ENCODE data around the gene ANKFN1. TPM values are rescaled to one million over a fixed set of nuclear protein-coding genes. Genes with fewer than 3 reads are reported as not detected.

ANKFN1 gene
- polyA plus RNA-seq, 1 experiment: 0.04 TPM

DNA sequence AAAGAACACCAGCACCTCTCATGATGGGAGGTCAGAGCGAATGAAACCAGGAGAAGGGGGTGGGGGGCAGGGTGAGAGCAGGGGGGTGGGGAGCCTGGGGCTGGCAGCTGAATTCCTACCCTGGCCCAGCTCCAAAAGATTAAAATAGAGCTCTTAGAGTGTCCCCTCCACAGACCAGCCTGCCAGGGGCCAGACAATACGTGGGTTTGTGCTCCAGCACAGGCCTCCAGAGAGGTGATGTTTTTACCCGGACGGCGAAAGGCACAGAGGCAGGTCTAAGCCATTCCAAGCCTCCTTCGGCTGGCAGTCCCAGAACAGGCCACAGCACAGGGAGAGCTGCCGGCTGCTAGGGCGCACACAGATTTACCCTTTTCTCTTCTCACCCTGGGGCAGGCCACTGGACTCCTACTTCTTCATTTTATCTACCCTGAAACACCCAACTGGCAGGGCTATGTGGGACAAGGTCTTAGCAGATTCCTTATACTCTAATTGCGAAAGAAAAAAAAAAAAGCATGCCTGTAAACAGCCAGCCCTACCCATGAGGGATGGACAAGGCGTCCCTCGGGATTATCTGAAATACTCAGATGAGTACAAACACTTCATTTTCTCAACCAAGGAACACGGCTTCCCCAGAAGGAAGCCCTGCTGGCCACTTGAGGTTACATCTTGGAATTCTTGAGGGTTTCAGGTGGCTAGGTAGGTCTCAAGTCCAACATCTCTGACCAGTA lies 368.3 kb downstream of the ANKFN1 start:
- TF ChIP-seq, protein P1, sequence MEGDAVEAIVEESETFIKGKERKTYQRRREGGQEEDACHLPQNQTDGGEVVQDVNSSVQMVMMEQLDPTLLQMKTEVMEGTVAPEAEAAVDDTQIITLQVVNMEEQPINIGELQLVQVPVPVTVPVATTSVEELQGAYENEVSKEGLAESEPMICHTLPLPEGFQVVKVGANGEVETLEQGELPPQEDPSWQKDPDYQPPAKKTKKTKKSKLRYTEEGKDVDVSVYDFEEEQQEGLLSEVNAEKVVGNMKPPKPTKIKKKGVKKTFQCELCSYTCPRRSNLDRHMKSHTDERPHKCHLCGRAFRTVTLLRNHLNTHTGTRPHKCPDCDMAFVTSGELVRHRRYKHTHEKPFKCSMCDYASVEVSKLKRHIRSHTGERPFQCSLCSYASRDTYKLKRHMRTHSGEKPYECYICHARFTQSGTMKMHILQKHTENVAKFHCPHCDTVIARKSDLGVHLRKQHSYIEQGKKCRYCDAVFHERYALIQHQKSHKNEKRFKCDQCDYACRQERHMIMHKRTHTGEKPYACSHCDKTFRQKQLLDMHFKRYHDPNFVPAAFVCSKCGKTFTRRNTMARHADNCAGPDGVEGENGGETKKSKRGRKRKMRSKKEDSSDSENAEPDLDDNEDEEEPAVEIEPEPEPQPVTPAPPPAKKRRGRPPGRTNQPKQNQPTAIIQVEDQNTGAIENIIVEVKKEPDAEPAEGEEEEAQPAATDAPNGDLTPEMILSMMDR (IDR thresholded peaks at IDR 0.05; ENCODE audit: low read depth, low read length): no peak
- ChIA-PET CTCF (interaction anchor here (1.1 kb wide), 1 partner anchor 194 kb away, joined by 3 read pairs; no protein-coding TSS in a partner anchor), POLR2A (no interaction called here)
- no peak overlapping the region for H3K27ac ChIP-seq (ENCODE audit: low read depth, low read length)
- H3K27me3 ChIP-seq (ENCODE audit: control insufficient read depth, insufficient read depth, low read length): no peaks in the 10 kb centered on the region
- H3K4me3 ChIP-seq (ENCODE audit: low read depth, low read length): no peak overlapping the region
- no peaks in the 10 kb centered on the region for H3K9me3 ChIP-seq (ENCODE audit: control insufficient read depth, insufficient read depth, low read length)
- no peak for DNase-seq (ENCODE audit: low read depth, low spot score)

DNA sequence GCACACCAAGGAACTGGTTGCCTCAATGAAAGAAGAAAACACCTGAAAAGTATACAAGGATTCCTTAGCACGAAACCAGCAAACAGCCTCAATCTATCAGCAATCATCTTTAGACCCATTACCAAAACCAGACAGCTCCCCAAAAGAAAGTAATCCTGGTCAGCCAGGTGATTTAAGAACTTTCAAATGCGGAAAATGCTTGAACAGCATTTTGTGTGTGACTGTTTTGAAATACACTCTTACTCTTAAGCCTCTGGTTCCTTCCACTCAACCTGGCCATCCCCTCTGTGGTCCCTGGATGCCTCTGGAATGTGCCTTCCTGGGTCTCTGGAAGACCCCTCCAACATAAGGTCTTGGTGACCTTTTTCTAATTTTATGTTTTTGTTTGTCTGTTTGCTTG lies 369.8 kb downstream of the ANKFN1 start:
- TF ChIP-seq, protein P1 (IDR thresholded peaks at IDR 0.05; ENCODE audit: low read depth, low read length): no peak
- Histone ChIP-seq H3K9me3 (ENCODE audit: control insufficient read depth, insufficient read depth, low read length) (no peaks in the 10 kb centered on the region), H3K27me3 (ENCODE audit: control insufficient read depth, insufficient read depth, low read length) (no peaks in the 10 kb centered on the region), H3K4me3 (ENCODE audit: low read depth, low read length) (no peak overlapping the region), H3K27ac (ENCODE audit: low read depth, low read length) (no peak overlapping the region)
- ChIA-PET POLR2A (no interaction called here), CTCF (no interaction called here)
- no peak for DNase-seq (ENCODE audit: low read depth, low spot score)

DNA sequence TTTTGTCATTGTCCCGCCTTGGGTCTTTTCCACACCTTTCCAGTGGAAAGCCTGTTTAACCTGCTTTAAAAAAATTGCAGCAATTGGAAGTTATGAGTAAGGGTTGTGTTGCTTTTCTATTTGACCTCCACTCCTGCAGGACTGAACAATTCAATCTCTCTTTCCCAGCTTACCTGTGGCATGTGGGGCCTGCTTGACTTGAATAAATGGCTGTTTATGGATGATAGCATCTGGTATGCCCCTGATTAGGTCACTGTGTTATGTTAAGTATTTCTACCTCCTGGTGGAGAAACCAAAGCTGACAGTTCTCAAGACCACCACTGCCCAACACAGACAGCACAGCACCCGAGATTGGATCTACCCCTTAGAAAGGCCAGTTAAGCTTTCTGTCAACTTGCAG lies 375.4 kb downstream of the ANKFN1 start:
- no peak overlapping the region for H3K4me3 ChIP-seq (ENCODE audit: low read depth, low read length)
- TF ChIP-seq, protein P1 (IDR thresholded peaks at IDR 0.05; ENCODE audit: low read depth, low read length): no peak
- H3K9me3 ChIP-seq (ENCODE audit: control insufficient read depth, insufficient read depth, low read length): no peaks in the 10 kb centered on the region
- DNase-seq (ENCODE audit: low read depth, low spot score): no peak
- CTCF ChIA-PET: no interaction called here
- no peaks in the 10 kb centered on the region for H3K27me3 ChIP-seq (ENCODE audit: control insufficient read depth, insufficient read depth, low read length)
- no peak overlapping the region for H3K27ac ChIP-seq (ENCODE audit: low read depth, low read length)
- POLR2A ChIA-PET: no interaction called here

DNA sequence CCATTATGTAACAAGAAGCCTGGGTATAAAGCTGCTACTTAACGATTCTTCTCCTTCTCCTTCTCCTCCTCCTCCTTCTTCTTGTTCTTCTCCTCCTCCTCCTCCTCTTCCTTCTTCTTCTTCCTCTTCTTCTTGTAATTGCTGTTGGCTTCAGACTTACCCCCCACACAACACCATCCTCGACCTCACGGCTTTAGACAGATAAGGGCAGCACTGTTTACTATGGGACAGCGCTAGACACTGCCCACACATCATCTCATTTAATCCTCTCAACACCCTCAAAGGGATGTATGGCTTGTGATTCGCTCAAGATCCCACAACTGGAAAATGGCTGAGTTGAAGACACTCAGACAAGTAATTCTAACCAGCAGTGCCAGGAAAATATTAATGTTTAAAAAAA lies 379.7 kb downstream of the ANKFN1 start:
- ChIA-PET POLR2A (no interaction called here), CTCF (no interaction called here)
- DNase-seq (ENCODE audit: low read depth, low spot score): no peak
- H3K27ac ChIP-seq (ENCODE audit: low read depth, low read length): no peak overlapping the region
- no peaks in the 10 kb centered on the region for H3K9me3 ChIP-seq (ENCODE audit: control insufficient read depth, insufficient read depth, low read length)
- TF ChIP-seq, protein P1 (IDR thresholded peaks at IDR 0.05; ENCODE audit: low read depth, low read length): no peak
- no peak overlapping the region for H3K4me3 ChIP-seq (ENCODE audit: low read depth, low read length)
- H3K27me3 ChIP-seq (ENCODE audit: control insufficient read depth, insufficient read depth, low read length): no peaks in the 10 kb centered on the region

DNA sequence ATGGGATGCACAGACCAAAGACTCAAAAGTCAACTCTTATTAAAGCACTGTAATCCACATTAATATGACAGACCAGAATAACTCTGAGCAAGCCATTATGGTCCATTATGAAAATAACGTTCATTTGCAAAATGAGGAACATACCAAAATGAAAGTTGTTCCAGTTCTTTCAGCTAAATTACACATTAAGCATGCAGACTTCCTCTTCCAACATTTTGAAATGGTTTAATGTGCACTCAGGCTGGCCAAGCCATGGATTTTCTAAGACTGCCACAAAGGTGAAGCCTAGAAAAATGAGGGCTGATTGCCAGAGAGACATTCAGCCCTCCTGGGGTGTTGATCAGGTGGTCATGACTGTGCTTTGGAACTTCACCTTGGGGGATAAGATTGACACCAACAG lies 383.5 kb downstream of the ANKFN1 start:
- no peak for DNase-seq (ENCODE audit: low read depth, low spot score)
- ChIA-PET CTCF (no interaction called here), POLR2A (no interaction called here)
- H3K27ac ChIP-seq (ENCODE audit: low read depth, low read length): no peak overlapping the region
- no peaks in the 10 kb centered on the region for H3K9me3 ChIP-seq (ENCODE audit: control insufficient read depth, insufficient read depth, low read length)
- no peaks in the 10 kb centered on the region for H3K27me3 ChIP-seq (ENCODE audit: control insufficient read depth, insufficient read depth, low read length)
- no peak overlapping the region for H3K4me3 ChIP-seq (ENCODE audit: low read depth, low read length)
- TF ChIP-seq, protein P1 (IDR thresholded peaks at IDR 0.05; ENCODE audit: low read depth, low read length): no peak

Data from AG04450 (cell line).